GM21786 (cell line): ENCODE data around the gene MARK3.

Experiments
- ATAC-seq: cut with Tn5 transposase; IDR thresholded peaks from one replicate; pipeline ENCODE4 v1.9.1; 2021; ENCODE audit not compliant: unreplicated experiment

Gene MARK3

DNA sequence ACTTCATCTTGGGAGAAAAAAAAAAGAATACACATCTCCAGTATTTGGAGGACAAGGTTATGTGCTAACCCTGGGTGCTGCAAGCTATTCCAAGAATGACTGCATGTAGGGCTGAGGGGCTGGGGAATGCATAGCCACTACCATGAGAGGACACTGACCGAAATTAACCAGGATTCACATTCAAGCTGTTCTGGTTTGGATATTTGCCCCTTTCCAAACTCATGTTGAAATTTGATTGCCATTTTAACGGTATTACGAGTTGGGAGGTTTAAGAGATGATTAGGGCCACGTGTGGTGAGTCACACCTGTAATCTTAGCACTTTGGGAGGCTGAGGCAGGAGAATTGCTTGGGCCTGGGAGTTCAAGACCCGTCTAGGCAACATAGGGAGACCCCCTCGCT is 18.5 kb upstream of the MARK3 start:
- no peak for ATAC-seq

DNA sequence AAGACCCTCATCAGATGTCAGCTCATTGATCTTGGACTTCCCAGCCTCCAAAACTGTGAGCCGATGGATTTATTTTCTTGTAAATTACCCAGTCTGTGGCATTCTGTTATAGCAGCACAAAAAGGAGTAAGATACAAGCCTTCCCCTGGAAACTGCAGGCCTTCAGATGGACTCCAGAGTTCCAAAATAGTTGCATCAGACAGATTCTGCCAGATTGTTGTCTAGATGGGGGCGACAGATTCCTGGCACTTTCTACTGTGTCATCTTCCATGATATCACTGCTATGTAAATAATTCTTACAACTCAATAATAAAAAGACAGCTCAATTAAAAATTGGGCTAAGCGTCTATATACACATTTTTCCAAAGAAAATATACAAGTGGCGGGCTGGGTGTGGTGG is 17.2 kb upstream of the MARK3 start:
- ATAC-seq, result no peak

DNA sequence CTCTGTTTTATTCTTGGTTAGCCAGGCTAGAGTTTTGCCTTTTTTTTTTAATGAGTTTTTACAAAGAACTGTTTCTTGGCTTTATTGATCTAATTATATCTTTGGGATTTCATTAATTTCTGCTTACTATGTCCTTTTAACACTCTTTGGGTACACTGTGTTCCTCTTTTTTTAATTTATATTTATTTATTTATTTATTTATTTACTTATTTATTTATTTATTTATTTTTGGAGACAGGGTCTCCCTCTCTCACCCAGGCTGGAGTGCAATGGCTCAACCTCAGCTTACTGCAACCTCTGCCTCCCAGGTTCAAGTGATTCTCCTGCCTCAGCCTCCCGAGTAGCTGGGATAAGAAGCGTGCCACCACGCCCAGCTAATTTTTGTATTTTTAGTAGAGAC is 15.1 kb upstream of the MARK3 start:
- no peak for ATAC-seq

DNA sequence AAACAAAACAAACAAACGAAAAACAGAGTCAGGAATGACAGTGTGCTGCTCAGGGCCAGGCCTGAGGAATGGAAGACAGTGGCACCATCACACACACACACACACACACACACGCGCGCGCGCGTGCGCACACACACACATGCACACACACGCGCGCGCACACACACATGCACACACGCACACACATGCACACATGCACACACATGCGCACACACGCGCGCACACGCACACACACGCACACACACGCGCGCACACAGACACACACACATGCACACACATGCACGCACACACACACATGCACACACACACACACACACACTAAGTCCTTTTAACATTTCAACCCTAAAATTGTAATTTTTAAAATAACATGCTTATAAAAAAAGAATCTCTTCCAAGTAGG is 13.2 kb upstream of the MARK3 start:
- no peak for ATAC-seq

DNA sequence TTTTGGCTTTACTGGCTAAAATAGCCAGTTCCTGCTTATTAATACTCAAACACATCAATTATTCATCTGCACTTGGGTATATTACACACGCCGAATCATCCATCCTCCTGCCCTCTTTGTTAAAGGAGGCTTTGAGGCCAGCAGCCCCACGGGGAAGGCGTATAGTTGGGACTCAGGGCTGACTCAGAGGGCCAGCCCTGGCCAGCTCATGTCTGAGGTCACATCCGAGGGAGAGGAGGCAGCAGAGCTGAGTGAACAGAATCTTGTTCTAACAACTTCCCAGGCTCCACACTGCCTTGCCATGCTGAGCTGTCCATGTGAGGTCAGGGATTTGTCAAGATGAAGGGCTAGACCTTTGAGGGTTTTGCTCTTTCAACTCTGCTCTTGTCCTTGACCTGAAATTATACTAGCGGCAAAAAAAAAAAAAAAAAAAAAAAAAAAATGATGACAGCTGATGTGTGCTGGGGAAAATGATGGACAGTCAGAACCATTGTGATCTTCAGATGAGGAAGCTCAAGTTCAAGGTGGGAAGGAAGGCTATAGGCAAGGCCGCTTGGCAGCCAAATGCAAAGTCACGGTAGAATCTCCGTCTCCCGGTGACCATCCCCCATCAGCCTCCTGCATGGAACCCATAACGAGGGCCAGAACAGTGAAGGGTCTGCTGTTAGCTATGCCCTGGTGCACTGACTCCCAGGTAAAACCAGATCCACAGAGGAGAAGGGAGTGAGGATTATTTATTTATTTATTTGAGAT is 12.5 kb upstream of the MARK3 start:
- no peak for ATAC-seq

DNA sequence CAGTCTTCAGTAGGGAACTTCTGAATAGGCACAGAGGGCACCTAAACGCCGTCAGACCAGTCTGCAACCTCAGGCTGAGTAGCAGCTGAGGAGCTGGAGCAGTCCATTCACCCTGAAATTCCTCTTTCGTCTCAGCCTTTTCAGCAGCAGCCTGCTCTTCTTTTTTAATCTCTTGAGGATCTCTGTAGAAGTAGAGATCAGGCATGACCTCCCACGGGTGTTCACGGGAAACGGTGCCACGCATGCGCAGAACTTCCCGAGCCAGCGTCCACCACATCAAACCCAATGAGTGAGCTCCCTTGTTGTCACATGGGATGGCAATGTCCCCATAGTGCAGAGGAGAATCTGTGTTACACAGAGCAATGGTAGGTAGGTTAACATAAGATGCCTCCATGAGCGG is 11.1 kb upstream of the MARK3 start:
- ATAC-seq, result no peak

DNA sequence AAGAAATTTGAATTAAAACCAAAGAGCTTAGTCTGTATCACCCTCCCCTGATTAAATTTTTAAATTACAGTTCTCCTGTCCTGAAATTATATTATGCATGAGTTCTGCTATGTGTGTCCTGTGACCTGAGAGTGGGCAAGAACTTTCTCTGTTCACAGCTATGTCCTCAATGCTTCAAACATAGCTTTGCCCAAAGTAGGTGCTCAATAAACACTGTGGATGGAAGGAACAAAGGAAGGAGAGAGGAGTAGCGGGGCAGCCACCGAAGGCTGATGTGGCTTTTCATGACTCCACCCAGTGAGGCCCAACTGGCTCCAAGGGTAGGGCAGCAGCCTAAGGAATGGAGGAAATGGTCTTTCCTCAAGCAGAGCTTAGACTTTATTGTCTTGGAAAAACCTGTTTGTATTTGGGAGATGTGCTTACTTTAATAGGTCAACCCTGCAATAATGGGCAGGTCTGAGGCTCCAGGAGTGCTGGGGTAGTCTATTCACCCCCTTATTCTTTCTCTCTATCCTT is 7.6 kb upstream of the MARK3 start:
- no peak for ATAC-seq

DNA sequence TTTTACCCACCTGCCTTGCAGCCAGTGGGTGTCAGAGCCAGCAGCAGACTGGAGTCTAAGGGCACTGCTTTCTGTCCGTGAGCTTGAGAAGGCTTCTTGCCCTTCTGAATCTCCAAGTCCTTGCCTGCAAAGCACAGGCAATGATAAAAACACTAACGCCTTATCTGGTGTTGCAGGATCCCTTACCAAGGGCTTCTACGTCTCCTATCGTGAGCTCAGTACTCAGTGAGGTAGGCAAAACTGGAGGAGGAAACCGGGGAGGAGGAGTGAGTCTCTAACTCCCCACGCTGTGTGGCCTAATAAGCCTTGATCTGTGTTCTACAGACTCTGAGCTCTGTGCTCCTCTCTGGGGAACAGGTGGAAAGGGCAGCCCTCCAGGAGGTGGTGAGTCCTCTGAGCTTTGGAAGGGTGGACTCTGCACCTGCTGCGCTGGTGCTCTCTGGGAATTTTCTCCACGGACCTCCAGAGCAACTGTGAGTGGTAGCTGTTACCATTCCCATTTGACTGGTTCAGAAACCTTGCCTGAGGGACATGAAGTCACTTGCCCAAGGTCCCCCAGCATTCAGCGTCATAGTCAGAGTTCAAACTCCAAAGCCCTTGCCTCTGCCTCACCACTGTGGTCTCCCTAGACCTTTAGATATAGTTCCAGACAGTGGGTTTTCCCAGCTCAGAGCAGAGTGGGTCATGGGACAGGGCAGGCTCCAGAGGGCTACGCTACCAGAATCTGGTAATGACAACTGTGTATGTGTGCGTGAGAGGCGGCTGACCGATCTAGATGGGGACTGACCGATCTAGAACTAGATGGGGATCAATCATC is 7.0 kb upstream of the MARK3 start:
- ATAC-seq, result no peak

DNA sequence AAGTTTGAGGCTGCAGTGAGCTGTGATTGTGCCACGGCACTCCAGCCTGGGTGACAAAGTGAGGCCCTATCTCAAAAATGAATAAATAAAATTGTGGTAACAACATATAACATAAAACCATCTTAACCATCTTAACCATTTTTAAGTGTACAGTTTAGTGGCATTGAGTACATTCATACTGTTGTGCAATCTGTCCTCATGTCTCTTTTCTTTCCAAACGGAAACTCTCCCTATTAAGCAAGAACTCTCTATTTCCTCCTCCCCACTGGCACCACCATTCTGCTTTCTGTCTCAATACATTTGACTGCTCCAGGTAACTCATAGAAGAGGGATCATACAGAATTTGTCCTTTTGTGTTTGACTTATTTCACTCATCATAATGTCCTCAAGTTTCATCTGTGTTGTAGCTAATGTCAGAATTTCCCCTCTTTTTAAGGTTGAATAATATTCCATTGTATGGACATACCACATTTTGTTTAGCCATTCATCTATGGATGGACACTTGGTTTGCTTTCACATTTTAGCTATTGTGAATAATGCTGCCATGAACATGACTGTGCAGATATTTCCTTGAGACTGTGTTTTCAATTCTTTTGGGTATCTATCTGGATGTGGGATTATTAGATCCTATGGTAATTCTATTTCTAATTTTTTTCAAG is 4.4 kb upstream of the MARK3 start:
- ATAC-seq, result no peak

DNA sequence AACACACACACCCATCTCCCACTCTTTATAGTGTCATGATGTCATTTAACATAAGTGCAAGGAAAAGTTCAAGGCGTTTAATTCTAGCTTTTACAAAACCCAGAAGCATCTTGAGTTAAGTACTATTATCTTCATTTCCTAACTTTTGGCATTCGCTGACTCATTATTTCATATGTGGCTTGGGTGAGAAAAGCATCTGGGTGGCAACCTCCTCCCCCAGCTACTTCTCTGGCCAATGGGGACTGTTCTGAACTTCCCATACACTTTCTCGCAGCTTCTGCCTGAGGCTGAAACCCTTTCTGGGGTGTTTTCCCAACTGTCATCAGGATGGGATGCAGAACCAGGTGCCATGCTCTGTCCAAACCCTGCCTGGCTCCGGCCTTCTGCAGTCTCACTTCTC is 2.8 kb upstream of the MARK3 start:
- ATAC-seq, result no peak

DNA sequence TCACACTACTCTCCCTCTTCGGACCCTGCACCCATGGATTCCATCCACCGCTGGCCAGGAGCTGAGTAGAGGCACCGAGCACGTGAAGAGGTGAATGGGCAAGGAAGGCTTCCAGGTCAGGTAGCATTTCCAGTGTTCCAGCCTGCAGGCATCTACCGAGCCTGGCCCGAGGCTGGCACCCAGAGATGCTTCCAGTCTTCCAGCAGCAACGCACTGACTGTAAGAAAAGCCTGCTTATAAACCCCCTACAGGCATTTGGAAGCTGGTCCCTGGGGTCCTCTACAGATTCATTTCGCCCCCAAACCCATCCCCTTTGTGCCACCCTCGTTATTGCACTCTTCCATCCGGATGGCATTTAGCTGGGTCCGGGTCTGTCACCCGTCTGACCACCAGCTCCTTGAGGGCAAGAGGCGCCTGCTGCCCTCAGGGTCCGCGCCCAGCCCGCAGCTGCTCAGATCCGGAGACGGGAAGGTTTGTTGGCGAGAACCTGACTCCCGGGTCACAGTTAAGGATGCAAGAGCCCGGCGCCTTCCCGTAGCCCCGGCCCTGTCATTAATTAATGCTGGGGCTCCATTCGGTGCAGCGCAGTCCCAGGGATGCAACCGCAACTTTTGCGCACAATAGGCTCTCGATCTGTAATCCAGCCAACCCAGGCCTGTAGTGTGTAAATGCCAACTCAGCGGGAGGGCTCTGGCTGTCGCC is 614 bp upstream of the MARK3 start:
- no peak for ATAC-seq

DNA sequence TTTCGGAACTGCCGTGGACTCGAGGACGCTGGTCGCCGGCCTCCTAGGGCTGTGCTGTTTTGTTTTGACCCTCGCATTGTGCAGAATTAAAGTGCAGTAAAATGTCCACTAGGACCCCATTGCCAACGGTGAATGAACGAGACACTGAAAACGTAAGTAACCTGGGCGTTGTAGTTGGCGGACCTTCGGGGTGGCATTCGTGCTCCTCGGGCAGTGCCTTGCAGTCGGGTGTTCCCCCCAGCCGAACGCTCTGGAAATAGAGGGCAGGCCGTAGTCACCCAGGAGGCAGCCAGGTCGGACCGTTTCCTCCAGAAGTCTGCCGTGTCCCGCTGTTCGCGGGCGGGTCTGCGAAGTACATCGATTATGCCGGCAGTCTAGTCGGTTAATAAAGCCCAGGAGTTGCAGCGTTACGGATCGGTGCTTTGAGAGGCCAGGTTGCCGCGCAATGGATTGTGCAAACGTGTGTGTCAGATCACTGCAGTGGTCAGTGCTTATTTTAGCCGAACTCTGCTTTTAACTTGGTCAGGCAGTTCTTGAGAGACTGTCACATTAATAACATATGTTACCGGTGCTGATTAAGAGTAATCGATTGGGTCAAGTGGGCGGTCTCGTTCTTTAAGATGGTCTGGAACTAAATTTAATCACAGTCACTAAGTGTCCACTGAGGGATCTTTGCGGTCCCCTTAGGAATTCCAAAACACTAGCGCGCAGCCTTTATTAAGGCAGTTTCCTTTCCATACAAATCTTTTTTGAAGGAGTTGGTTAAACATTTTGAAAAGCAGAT is 906 bp downstream of the MARK3 start:
- no peak for ATAC-seq

DNA sequence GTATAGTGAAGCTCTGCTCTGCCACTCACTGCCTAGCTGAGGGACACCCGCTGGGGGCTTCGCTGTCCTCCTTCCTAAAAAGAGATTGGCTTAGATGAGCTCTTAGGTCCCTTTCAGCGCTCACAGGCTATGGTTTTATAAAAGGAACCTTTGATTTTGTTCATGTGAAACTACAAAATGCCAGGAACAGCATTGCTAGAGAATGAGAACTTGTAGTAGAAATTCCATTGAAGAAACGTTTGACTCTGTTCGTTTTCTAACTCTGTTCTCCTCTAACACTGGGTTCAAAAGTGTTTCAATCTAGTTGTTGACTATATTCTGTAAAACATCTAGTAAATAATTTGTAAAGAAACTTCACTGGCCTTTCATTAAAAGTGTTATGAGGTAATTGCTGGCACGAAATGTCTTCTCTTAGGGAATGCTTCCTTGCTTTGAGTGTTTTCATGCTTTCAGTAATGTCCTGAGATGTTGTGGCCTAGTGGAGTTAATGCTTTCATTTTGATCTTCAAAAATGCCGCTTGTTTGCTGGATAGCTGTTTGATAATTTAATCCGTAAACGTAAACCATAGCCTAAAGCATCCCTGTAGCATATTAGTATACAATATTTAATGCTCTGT is 1.6 kb downstream of the MARK3 start:
- ATAC-seq, result no peak

DNA sequence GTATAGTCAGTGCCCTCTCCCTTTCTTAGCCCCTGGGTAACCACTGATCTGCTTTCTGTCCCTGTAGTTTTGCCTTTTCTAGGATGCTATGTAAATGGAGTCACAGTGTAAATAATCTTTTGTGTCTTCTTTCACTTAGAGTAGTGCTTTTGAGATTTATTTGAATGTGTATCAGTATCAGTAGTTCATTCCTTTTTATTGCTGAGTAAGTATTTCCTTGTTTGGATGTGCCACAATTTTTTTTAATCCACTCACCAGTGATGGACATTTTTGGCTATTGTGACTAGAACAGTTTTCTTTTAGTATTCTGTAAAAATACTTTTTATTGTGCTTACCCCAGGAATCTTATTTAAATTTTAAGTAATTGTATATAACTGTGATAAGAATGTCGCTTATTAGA is 3.4 kb downstream of the MARK3 start:
- ATAC-seq, result no peak

DNA sequence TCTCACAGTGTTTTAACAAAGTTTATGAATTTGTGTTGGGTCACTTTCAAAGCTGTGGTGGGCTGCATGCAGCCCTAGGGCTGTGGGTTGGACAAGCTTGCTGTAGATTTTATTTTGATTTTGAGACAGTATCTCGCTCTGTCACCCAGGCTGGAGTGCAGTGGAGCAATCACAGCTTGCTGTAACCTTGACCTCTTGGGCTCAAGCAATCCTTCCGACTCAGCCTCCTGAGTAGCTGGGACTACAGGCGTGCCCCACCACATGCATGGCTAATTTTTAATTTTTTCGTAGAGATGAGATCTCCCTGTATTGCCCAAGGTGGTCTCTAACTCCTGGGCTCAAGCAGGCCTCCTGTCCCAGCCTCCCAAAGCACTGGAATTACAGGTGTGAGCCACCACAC is 5.4 kb downstream of the MARK3 start:
- no peak for ATAC-seq

DNA sequence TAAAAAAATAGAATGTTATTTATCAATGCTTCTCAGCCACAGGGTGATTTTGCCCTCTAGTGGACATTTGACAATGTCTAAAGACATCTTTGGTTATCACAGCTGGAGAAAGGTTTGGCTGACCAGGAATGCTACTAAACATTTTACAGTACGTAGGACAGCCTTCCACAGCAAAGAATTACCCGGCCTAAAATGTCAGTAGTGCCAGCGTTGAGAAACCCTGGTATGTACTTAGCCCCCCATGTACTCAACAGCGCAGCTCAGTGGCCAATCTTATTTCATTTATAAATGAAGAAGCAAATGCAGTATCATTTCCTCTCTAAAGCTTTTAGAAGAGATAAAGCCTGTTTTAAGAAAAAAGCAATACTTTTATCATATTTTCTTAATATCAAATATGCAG is 5.8 kb downstream of the MARK3 start:
- ATAC-seq, result no peak

DNA sequence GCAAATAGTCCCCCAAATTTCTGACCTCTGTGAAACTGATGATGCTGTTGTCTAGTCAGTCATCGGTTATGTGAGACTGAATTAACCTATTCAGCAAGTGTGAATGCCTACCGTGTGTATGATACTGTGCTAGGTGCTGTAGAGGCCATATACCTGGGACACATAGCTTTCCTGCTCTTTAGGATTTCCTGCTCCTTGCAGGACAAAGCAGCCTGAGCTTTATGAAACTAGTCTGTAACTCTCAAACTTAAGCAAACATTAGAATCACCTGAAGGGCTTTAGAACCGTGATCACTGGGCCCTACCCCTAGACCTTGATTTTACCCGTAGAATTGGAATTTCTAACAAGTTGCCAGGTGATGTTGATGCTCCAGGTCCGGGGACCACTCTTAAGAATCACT is 6.9 kb downstream of the MARK3 start:
- no peak for ATAC-seq

DNA sequence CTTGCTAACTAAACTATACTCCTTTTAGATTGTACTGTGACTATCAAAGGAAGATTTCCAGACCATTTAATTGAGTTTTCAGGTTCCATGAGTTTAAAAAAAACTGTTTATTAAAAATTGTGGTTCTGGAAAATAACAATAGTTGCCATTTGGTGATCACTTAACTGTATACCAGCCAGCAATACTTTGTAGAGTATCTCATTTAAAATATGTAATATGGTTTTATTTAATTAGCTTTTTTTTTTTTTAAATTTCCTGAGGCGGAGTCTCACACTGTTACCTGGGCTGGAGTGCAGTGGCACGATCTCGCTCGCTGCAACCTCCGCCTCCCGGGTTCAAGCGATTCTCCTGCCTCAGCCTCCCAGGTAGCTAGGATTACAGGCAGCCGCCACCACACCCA is 7.4 kb downstream of the MARK3 start:
- no peak for ATAC-seq

DNA sequence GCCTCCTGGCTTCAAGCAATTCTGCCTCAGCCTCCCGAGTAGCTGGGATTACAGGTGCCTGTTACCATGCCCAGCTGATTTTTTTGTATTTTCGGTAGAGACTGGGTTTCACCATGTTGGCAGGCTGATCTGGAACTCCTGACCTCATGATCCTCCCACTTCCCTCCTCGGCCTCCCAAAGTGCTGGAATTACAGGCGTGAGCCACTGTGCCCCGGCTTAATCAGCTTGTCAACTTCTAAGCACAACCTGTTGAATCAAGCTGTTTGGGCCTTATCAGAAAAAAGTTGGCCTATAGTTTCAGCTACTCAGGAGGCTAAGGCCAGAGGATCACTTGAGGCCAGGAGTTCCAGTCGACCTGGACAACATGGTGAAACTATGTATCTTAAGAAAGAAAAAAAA is 7.9 kb downstream of the MARK3 start:
- no peak for ATAC-seq
